ENCODE measurements around the gene NKIRAS1.

The NKIRAS1 gene

DNA sequence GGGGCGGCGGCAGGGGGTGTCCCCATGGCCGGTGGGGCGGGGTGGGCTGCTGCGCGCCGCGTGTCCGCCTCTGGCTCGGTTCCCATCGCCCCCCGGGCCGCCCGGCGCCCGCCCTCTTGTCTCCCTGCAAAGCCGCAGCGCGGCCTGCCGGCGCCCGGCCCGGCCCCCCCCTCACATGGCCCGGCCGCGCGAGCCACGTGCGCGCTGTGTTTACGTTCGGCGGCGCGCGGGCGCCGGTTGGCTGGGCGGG lies 28.8 kb upstream of the NKIRAS1 start:
- no peak overlapping the region for H3K27ac ChIP-seq (ENCODE audit: low read length)
- H2AFZ ChIP-seq (ENCODE audit: low read depth, low read length): no peak overlapping the region
- H4K20me1 ChIP-seq (ENCODE audit: insufficient read depth, low read length): no peaks in the 10 kb centered on the region
- peak overlapping the region; percentile 37 for H3K9ac ChIP-seq (ENCODE audit: low read length)
- H3K4me1 ChIP-seq (ENCODE audit: low read length): peaks cover 30% of the 10 kb centered on the region
- H3K27me3 ChIP-seq (ENCODE audit: low read depth, low read length): peaks cover 19% of the 10 kb centered on the region
- peak overlapping the region; percentile 59 for H3K4me2 ChIP-seq (ENCODE audit: low read length)
- H3K79me2 ChIP-seq (ENCODE audit: low read length): peaks cover 6% of the 10 kb centered on the region
- peak overlapping the region; percentile 76 for H3K4me3 ChIP-seq (ENCODE audit: low read length)
- TF ChIP-seq CTCF (IDR thresholded peaks at IDR 0.05; ENCODE audit: low read depth, low read length) (no peak), EZH2phosphoT487 (IDR thresholded peaks at IDR 0.05; ENCODE audit: low read depth) (no peak)
- H3K9me3 ChIP-seq (ENCODE audit: insufficient read depth, low read length): no peaks in the 10 kb centered on the region
- H3K36me3 ChIP-seq (replicated peaks; ENCODE audit: low read depth, low read length): no peaks in the 10 kb centered on the region

- H2AFZ ChIP-seq (ENCODE audit: low read depth, low read length): peak within 1 kb of the TSS; percentile 95
- TF ChIP-seq CTCF (IDR thresholded peaks at IDR 0.05; ENCODE audit: low read depth, low read length) (no peak), EZH2phosphoT487 (IDR thresholded peaks at IDR 0.05; ENCODE audit: low read depth) (no peak)
Measured at GRCh38 chr3:23944861-23945662, 28.3 kb upstream of the NKIRAS1 start, which contains the start of gene NR1D2. Gene NR1D2, plus strand, starts transcription at chr3:23945286. Its CDS starts 293 bp downstream, at chr3:23945579.

DNA sequence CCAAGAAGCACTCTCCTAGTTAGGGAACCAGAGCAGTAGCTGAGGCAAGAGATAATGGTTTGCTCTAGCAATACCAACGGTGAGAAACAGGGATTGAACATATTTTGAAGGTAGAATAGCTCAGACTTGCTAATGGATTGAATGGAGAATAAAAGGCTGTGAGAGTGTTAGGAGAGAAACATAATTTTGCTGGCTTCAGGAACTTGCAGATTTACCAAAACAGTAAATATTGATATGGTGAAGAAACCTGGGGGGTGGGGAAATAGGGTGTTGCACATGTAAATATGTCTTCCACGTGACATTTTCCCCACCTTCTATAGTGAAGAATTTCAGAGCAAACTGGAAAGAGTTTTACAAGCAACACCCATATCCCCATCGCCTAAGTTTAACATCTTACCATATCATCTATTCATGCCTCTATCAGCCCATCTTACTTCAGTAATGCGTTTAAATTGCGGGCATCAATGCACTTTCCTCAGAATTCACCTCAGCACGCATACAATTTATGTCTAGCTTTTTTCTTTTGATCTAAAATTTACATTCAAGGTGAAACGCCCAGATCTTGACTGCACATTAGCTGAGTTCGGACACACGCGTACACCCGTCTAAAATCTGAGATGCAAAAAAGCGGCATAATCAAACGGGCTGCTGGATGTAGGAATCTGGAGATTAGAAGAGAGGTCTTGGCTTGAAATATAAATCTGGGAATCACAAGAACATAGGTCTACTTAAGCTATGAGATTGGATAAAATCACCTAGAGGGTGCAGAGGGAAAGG lies 27.4 kb upstream of the NKIRAS1 start:
- Histone ChIP-seq H3K4me2 (ENCODE audit: low read length) (peak overlapping the region; percentile 99), H3K79me2 (ENCODE audit: low read length) (peaks cover 6% of the 10 kb centered on the region), H3K4me3 (ENCODE audit: low read length) (peak overlapping the region; percentile 76), H2AFZ (ENCODE audit: low read depth, low read length) (peak overlapping the region; percentile 88), H3K9ac (ENCODE audit: low read length) (peak overlapping the region; percentile 75), H3K9me3 (ENCODE audit: insufficient read depth, low read length) (no peaks in the 10 kb centered on the region), H3K36me3 (replicated peaks; ENCODE audit: low read depth, low read length) (no peaks in the 10 kb centered on the region), H4K20me1 (ENCODE audit: insufficient read depth, low read length) (no peaks in the 10 kb centered on the region), H3K4me1 (ENCODE audit: low read length) (peaks cover 17% of the 10 kb centered on the region), H3K27ac (ENCODE audit: low read length) (no peak overlapping the region), H3K27me3 (ENCODE audit: low read depth, low read length) (peaks cover 19% of the 10 kb centered on the region)
- TF ChIP-seq CTCF (IDR thresholded peaks at IDR 0.05; ENCODE audit: low read depth, low read length): no peak
- no peak for TF ChIP-seq EZH2phosphoT487 (IDR thresholded peaks at IDR 0.05; ENCODE audit: low read depth)

More at GRCh38 chr3:23944861-23945662, 28.3 kb upstream of the NKIRAS1 start, which contains the start of gene NR1D2:
- Histone ChIP-seq H3K4me2 (ENCODE audit: low read length) (peak within 1 kb of the TSS; percentile 99), H3K9ac (ENCODE audit: low read length) (peak within 1 kb of the TSS; percentile 75), H3K27me3 (ENCODE audit: low read depth, low read length) (peaks cover 19% of the 10 kb centered on the region), H3K36me3 (replicated peaks; ENCODE audit: low read depth, low read length) (no peaks in the 10 kb centered on the region), H3K4me1 (ENCODE audit: low read length) (peaks cover 25% of the 10 kb centered on the region), H3K27ac (ENCODE audit: low read length) (peak within 1 kb of the TSS; percentile 70), H3K79me2 (ENCODE audit: low read length) (peaks cover 6% of the 10 kb centered on the region), H4K20me1 (ENCODE audit: insufficient read depth, low read length) (no peaks in the 10 kb centered on the region), H3K9me3 (ENCODE audit: insufficient read depth, low read length) (no peaks in the 10 kb centered on the region), H3K4me3 (ENCODE audit: low read length) (peak within 1 kb of the TSS; percentile 76)

- peaks cover 19% of the 10 kb centered on the region for H3K27me3 ChIP-seq (ENCODE audit: low read depth, low read length)
- H3K4me2 ChIP-seq (ENCODE audit: low read length): no peak overlapping the region
- no peaks in the 10 kb centered on the region for H4K20me1 ChIP-seq (ENCODE audit: insufficient read depth, low read length)
- H3K4me3 ChIP-seq (ENCODE audit: low read length): no peak overlapping the region
- no peak overlapping the region for H3K27ac ChIP-seq (ENCODE audit: low read length)
- H3K9ac ChIP-seq (ENCODE audit: low read length): no peak overlapping the region
- no peak overlapping the region for H2AFZ ChIP-seq (ENCODE audit: low read depth, low read length)
- H3K36me3 ChIP-seq (replicated peaks; ENCODE audit: low read depth, low read length): no peaks in the 10 kb centered on the region
- H3K79me2 ChIP-seq (ENCODE audit: low read length): peaks cover 6% of the 10 kb centered on the region
- TF ChIP-seq EZH2phosphoT487 (IDR thresholded peaks at IDR 0.05; ENCODE audit: low read depth): no peak
- TF ChIP-seq CTCF (IDR thresholded peaks at IDR 0.05; ENCODE audit: low read depth, low read length): no peak
- H3K4me1 ChIP-seq (ENCODE audit: low read length): peaks cover 17% of the 10 kb centered on the region
- H3K9me3 ChIP-seq (ENCODE audit: insufficient read depth, low read length): no peaks in the 10 kb centered on the region
Measured at GRCh38 chr3:23942546-23942945, 25.8 kb upstream of the NKIRAS1 start.
